Measurements from ENCODE around the gene SUN3. TPM values are rescaled to one million over a fixed set of nuclear protein-coding genes. Genes with fewer than 3 reads are reported as not detected.

The SUN3 gene
- total RNA-seq, 2 experiments from 2014 or later = not detected

GRCh38 chr7:47970761-47971160 is 58.1 kb downstream of the SUN3 start:
- Mint-ChIP-seq H3K27ac (no peak overlapping the region), H3K9me3 (no peaks in the 10 kb centered on the region), H3K27me3 (no peaks in the 10 kb centered on the region), H3K4me3 (no peak overlapping the region), H3K36me3 (peaks cover 65% of the 10 kb centered on the region), H3K4me1 (ENCODE audit: low read depth) (peaks cover 35% of the 10 kb centered on the region)
- intact Hi-C loops (cut with micrococcal nuclease) = no loop called here
- CTCF ChIA-PET = interaction anchor here (0.5 to 2.0 kb wide), 6 partner anchors 17 to 1808 kb away, joined by 3 to 6 read pairs (median 4); no protein-coding TSS in a partner anchor
- POLR2A ChIA-PET = interaction anchor here (0.5 kb wide), 1 partner anchor 406 kb away, joined by 4 read pairs; no protein-coding TSS in a partner anchor
- DNase-seq = no peak

GRCh38 chr7:47968847-47969774 is 59.8 kb downstream of the SUN3 start:
- peak; percentile 63 for DNase-seq
- H3K9me3 Mint-ChIP-seq = no peaks in the 10 kb centered on the region
- peaks cover 71% of the 10 kb centered on the region for H3K36me3 Mint-ChIP-seq
- ChIA-PET CTCF (interaction anchor here (0.6 to 2.8 kb wide), 18 partner anchors 8 to 186 kb away, joined by 3 to 20 read pairs (median 4); no protein-coding TSS in a partner anchor), POLR2A (interaction anchor here (1.0 kb wide), 1 partner anchor 9 kb away, joined by 3 read pairs; no protein-coding TSS in a partner anchor)
- no peak overlapping the region for H3K4me3 Mint-ChIP-seq
- H3K27me3 Mint-ChIP-seq = no peaks in the 10 kb centered on the region
- peaks cover 30% of the 10 kb centered on the region for H3K4me1 Mint-ChIP-seq (ENCODE audit: low read depth)
- intact Hi-C loops (cut with micrococcal nuclease) = no loop called here
- H3K27ac Mint-ChIP-seq = peak overlapping the region; percentile 34

GRCh38 chr7:47967708-47968107 is 61.2 kb downstream of the SUN3 start:
- DNase-seq = no peak
- H3K27ac Mint-ChIP-seq = no peak overlapping the region
- ChIA-PET CTCF (interaction anchor here (1.8 to 2.8 kb wide), 3 partner anchors 15 to 143 kb away, joined by 7 to 20 read pairs (median 8); no protein-coding TSS in a partner anchor), POLR2A (no interaction called here)
- intact Hi-C loops (cut with micrococcal nuclease) = no loop called here
- peaks cover 65% of the 10 kb centered on the region for H3K36me3 Mint-ChIP-seq
- peaks cover 17% of the 10 kb centered on the region for H3K4me1 Mint-ChIP-seq (ENCODE audit: low read depth)
- no peaks in the 10 kb centered on the region for H3K9me3 Mint-ChIP-seq
- no peak overlapping the region for H3K4me3 Mint-ChIP-seq
- no peaks in the 10 kb centered on the region for H3K27me3 Mint-ChIP-seq

GRCh38 chr7:47967123-47967522 is 61.8 kb downstream of the SUN3 start:
- CTCF ChIA-PET = interaction anchor here (0.7 to 2.8 kb wide), 3 partner anchors 22 to 144 kb away, joined by 3 to 20 read pairs (median 8); no protein-coding TSS in a partner anchor
- Mint-ChIP-seq H3K4me1 (ENCODE audit: low read depth) (peaks cover 15% of the 10 kb centered on the region), H3K27me3 (no peaks in the 10 kb centered on the region), H3K27ac (no peak overlapping the region), H3K4me3 (no peak overlapping the region), H3K9me3 (no peaks in the 10 kb centered on the region), H3K36me3 (peaks cover 65% of the 10 kb centered on the region)
- no peak for DNase-seq
- POLR2A ChIA-PET = no interaction called here
- intact Hi-C loops (cut with micrococcal nuclease) = no loop called here

- peaks cover 74% of the 10 kb centered on the region for H3K36me3 Mint-ChIP-seq
- POLR2A ChIA-PET = no interaction called here
- no peak for DNase-seq
- H3K27ac Mint-ChIP-seq = no peak overlapping the region
- no peak overlapping the region for H3K4me3 Mint-ChIP-seq
- H3K4me1 Mint-ChIP-seq (ENCODE audit: low read depth) = peaks cover 10% of the 10 kb centered on the region
- no peaks in the 10 kb centered on the region for H3K27me3 Mint-ChIP-seq
- H3K9me3 Mint-ChIP-seq = no peaks in the 10 kb centered on the region
- CTCF ChIA-PET = interaction anchor here (1.0 kb wide), 1 partner anchor 20 kb away, joined by 5 read pairs; no protein-coding TSS in a partner anchor
- intact Hi-C loops (cut with micrococcal nuclease) = no loop called here
Observed at GRCh38 chr7:47965456-47965855, 63.5 kb downstream of the SUN3 start.

GRCh38 chr7:47962262-47962661 is 66.6 kb downstream of the SUN3 start:
- DNase-seq = no peak
- Mint-ChIP-seq H3K27me3 (no peaks in the 10 kb centered on the region), H3K4me1 (ENCODE audit: low read depth) (peaks cover 4% of the 10 kb centered on the region), H3K27ac (no peak overlapping the region), H3K4me3 (no peak overlapping the region), H3K36me3 (peaks cover 61% of the 10 kb centered on the region), H3K9me3 (no peaks in the 10 kb centered on the region)
- ChIA-PET POLR2A (no interaction called here), CTCF (no interaction called here)
- intact Hi-C loops (cut with micrococcal nuclease) = no loop called here

GRCh38 chr7:47957156-47957555 is 71.8 kb downstream of the SUN3 start:
- no peak for DNase-seq
- Mint-ChIP-seq H3K4me3 (no peak overlapping the region), H3K27me3 (no peaks in the 10 kb centered on the region), H3K27ac (no peak overlapping the region), H3K4me1 (ENCODE audit: low read depth) (peaks cover 4% of the 10 kb centered on the region), H3K9me3 (no peaks in the 10 kb centered on the region), H3K36me3 (peaks cover 29% of the 10 kb centered on the region)
- ChIA-PET POLR2A (no interaction called here), CTCF (interaction anchor here (1.2 kb wide), 1 partner anchor 12 kb away, joined by 6 read pairs; no protein-coding TSS in a partner anchor)
- intact Hi-C loops (cut with micrococcal nuclease) = no loop called here

GRCh38 chr7:47956220-47956619 is 72.7 kb downstream of the SUN3 start:
- Mint-ChIP-seq H3K4me1 (ENCODE audit: low read depth) (peaks cover 4% of the 10 kb centered on the region), H3K36me3 (peaks cover 21% of the 10 kb centered on the region), H3K27me3 (no peaks in the 10 kb centered on the region), H3K27ac (no peak overlapping the region), H3K4me3 (no peak overlapping the region), H3K9me3 (no peaks in the 10 kb centered on the region)
- intact Hi-C loops (cut with micrococcal nuclease) = no loop called here
- DNase-seq = no peak
- ChIA-PET POLR2A (no interaction called here), CTCF (interaction anchor here (1.2 kb wide), 1 partner anchor 11 kb away, joined by 6 read pairs; no protein-coding TSS in a partner anchor)

- Mint-ChIP-seq H3K27ac (no peak overlapping the region), H3K4me3 (no peak overlapping the region), H3K27me3 (no peaks in the 10 kb centered on the region), H3K36me3 (peaks cover 14% of the 10 kb centered on the region), H3K9me3 (no peaks in the 10 kb centered on the region), H3K4me1 (ENCODE audit: low read depth) (peaks cover 4% of the 10 kb centered on the region)
- DNase-seq = no peak
- ChIA-PET CTCF (interaction anchor here (0.7 to 0.9 kb wide), 2 partner anchors 9 to 156 kb away, joined by 3 to 4 read pairs; no protein-coding TSS in a partner anchor), POLR2A (no interaction called here)
- intact Hi-C loops (cut with micrococcal nuclease) = no loop called here
Observed at GRCh38 chr7:47954231-47954911, 74.5 kb downstream of the SUN3 start.

GRCh38 chr7:47953822-47954221 is 75.1 kb downstream of the SUN3 start:
- no peak overlapping the region for H3K27ac Mint-ChIP-seq
- CTCF ChIA-PET = interaction anchor here (0.7 to 0.9 kb wide), 2 partner anchors 9 to 156 kb away, joined by 3 to 4 read pairs; no protein-coding TSS in a partner anchor
- peaks cover 14% of the 10 kb centered on the region for H3K36me3 Mint-ChIP-seq
- POLR2A ChIA-PET = no interaction called here
- DNase-seq = no peak
- intact Hi-C loops (cut with micrococcal nuclease) = no loop called here
- no peaks in the 10 kb centered on the region for H3K9me3 Mint-ChIP-seq
- H3K4me1 Mint-ChIP-seq (ENCODE audit: low read depth) = peaks cover 4% of the 10 kb centered on the region
- no peak overlapping the region for H3K4me3 Mint-ChIP-seq
- H3K27me3 Mint-ChIP-seq = no peaks in the 10 kb centered on the region

- Mint-ChIP-seq H3K4me3 (no peak overlapping the region), H3K27ac (no peak overlapping the region), H3K9me3 (no peaks in the 10 kb centered on the region), H3K27me3 (no peaks in the 10 kb centered on the region), H3K4me1 (ENCODE audit: low read depth) (no peaks in the 10 kb centered on the region), H3K36me3 (peaks cover 7% of the 10 kb centered on the region)
- ChIA-PET CTCF (interaction anchor here (0.8 to 1.3 kb wide), 3 partner anchors 14 to 201 kb away, joined by 3 to 5 read pairs (median 3); no protein-coding TSS in a partner anchor), POLR2A (interaction anchor here (1.0 kb wide), 1 partner anchor 21 kb away, joined by 3 read pairs; no protein-coding TSS in a partner anchor)
- no peak for DNase-seq
- intact Hi-C loops (cut with micrococcal nuclease) = no loop called here
Observed at GRCh38 chr7:47952224-47952623, 76.7 kb downstream of the SUN3 start.

GRCh38 chr7:47951374-47951773 is 77.5 kb downstream of the SUN3 start:
- H3K27me3 Mint-ChIP-seq = no peaks in the 10 kb centered on the region
- intact Hi-C loops (cut with micrococcal nuclease) = no loop called here
- no peak for DNase-seq
- H3K4me3 Mint-ChIP-seq = no peak overlapping the region
- H3K27ac Mint-ChIP-seq = no peak overlapping the region
- ChIA-PET CTCF (interaction anchor here (0.9 kb wide), 1 partner anchor 13 kb away, joined by 5 read pairs; no protein-coding TSS in a partner anchor), POLR2A (interaction anchor here (1.0 kb wide), 1 partner anchor 22 kb away, joined by 3 read pairs; no protein-coding TSS in a partner anchor)
- peaks cover 3% of the 10 kb centered on the region for H3K36me3 Mint-ChIP-seq
- H3K4me1 Mint-ChIP-seq (ENCODE audit: low read depth) = no peaks in the 10 kb centered on the region
- no peaks in the 10 kb centered on the region for H3K9me3 Mint-ChIP-seq
